Head of caudate nucleus (tissue), 42 donors: ENCODE results near the gene MTPN.

Experiments
- DNase-seq, 42 donors: peaks; one replicate each; pipeline versions ENCODE4 v3.0.0 to v3.0.0-alpha.2; 2020 to 2021; ENCODE audit warnings: mixed read lengths in 7 of 42
- intact Hi-C: fragments of 100-400 bp; cut with DNase I; formaldehyde crosslinking; loops from one replicate; pipeline ENCODE4 v1.15.0; 2022

The MTPN gene

GRCh38 chr7:135977007-135977741 is at the start of gene MTPN:
Gene MTPN (minus strand): TSS chr7:135977359. CDS start chr7:135977100, 259 bp downstream.
- intact Hi-C loops: loop anchor here (2.0 kb wide), 1 partner anchor 314 kb away; the partner anchor contains the start of gene STMP1
- DNase-seq: peak; percentile 92 to 99 (median 98)

GRCh38 chr7:136026209-136026608 is 49.0 kb upstream of the MTPN start:
- no peak for DNase-seq
- intact Hi-C loops: no loop called here

- DNase-seq: no peak
- intact Hi-C loops: no loop called here
Measured at GRCh38 chr7:136023134-136023869, 46.1 kb upstream of the MTPN start.

GRCh38 chr7:136020556-136020955 is 43.4 kb upstream of the MTPN start:
- intact Hi-C loops: no loop called here
- no peak for DNase-seq

GRCh38 chr7:136018104-136018503 is 40.9 kb upstream of the MTPN start:
- intact Hi-C loops: no loop called here
- DNase-seq: no peak

GRCh38 chr7:136016649-136017395 is 39.7 kb upstream of the MTPN start:
- no peak for DNase-seq
- intact Hi-C loops: no loop called here

GRCh38 chr7:136015638-136016037 is 38.5 kb upstream of the MTPN start:
- no peak for DNase-seq
- intact Hi-C loops: no loop called here

GRCh38 chr7:136014659-136015058 is 37.5 kb upstream of the MTPN start:
- no peak for DNase-seq
- intact Hi-C loops: loop anchor here (5.0 kb wide), 1 partner anchor 212 kb away; no protein-coding TSS in a partner anchor

GRCh38 chr7:136012238-136012637 is 35.1 kb upstream of the MTPN start:
- intact Hi-C loops: loop anchor here (5.0 kb wide), 1 partner anchor 210 kb away; no protein-coding TSS in a partner anchor
- DNase-seq: no peak

GRCh38 chr7:136009488-136010079 is 32.4 kb upstream of the MTPN start:
- intact Hi-C loops: loop anchor here (5.0 kb wide), 1 partner anchor 207 kb away; no protein-coding TSS in a partner anchor
- peak in 3 of 42 donors; percentile 8 to 35 (median 10) for DNase-seq

GRCh38 chr7:136006208-136006607 is 29.0 kb upstream of the MTPN start:
- DNase-seq: no peak
- intact Hi-C loops: no loop called here

- DNase-seq: no peak
- intact Hi-C loops: no loop called here
Measured at GRCh38 chr7:136004083-136004482, 26.9 kb upstream of the MTPN start.

- intact Hi-C loops: no loop called here
- DNase-seq: no peak
Measured at GRCh38 chr7:136002802-136003201, 25.6 kb upstream of the MTPN start.

- intact Hi-C loops: no loop called here
- DNase-seq: no peak
Measured at GRCh38 chr7:136000288-136000913, 23.2 kb upstream of the MTPN start.

- no peak for DNase-seq
- intact Hi-C loops: no loop called here
Measured at GRCh38 chr7:135998081-135998480, 20.9 kb upstream of the MTPN start.

- DNase-seq: no peak
- intact Hi-C loops: no loop called here
Measured at GRCh38 chr7:135995748-135996147, 18.6 kb upstream of the MTPN start.

- intact Hi-C loops: no loop called here
- DNase-seq: no peak
Measured at GRCh38 chr7:135994466-135995205, 17.5 kb upstream of the MTPN start.

GRCh38 chr7:135993950-135994349 is 16.8 kb upstream of the MTPN start:
- intact Hi-C loops: no loop called here
- DNase-seq: no peak
